HG03196 (cell line): ENCODE results near the gene CCDC150.

Experiments
- ATAC-seq: cut with Tn5 transposase; IDR thresholded peaks from one replicate; pipeline ENCODE4 v1.9.1; 2021; ENCODE audit not compliant: unreplicated experiment

The CCDC150 gene

GRCh38 chr2:196758474-196759377 is 119.2 kb downstream of the CCDC150 start:
- no peak for ATAC-seq

- no peak for ATAC-seq
These were observed 119.8 kb downstream of the CCDC150 start for GRCh38 chr2:196759378-196759706.

GRCh38 chr2:196767101-196767500 is 127.6 kb downstream of the CCDC150 start:
- ATAC-seq, result no peak
